Astrocyte (in vitro differentiated cells and primary cell): Measurements from ENCODE around the gene SDR42E1.

Source experiments
- EZH2 ChIP-seq: IDR thresholded peaks from 2 replicates; pipeline ENCODE4 v1.6.1; 2012; ENCODE audit warnings: mild to moderate bottlenecking, low read length, inconsistent platforms; ENCODE audit not compliant: insufficient read depth
- TF ChIP-seq, protein P1 (sequence below): IDR thresholded peaks from 2 replicates; pipeline ENCODE4 v1.5.1; 2011; ENCODE audit warnings: low read depth, mild to moderate bottlenecking, inconsistent platforms, low read length, moderate library complexity; ENCODE audit not compliant: insufficient read depth

DNA sequence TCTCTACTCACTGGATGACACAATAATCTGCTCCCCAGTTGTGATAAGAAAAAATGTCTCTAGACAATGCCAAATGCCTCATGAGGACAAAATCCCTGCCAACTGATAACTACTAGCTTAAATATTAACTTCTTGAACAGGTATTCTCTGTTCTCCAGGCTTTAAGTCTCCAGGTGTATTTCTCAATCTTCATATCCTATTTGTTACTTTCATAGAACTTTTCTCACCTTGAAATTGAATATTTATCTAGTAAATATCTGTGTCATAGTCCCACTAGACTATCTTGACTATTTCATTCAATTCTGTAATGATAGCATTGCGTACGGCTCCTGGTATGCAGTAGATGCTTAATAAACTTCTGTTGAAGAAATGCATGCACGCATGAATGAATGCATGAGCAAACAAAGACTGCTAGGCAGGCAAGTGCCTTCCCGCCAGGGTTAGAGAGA is 39.7 kb upstream of the SDR42E1 start:
- TF ChIP-seq, protein P1, sequence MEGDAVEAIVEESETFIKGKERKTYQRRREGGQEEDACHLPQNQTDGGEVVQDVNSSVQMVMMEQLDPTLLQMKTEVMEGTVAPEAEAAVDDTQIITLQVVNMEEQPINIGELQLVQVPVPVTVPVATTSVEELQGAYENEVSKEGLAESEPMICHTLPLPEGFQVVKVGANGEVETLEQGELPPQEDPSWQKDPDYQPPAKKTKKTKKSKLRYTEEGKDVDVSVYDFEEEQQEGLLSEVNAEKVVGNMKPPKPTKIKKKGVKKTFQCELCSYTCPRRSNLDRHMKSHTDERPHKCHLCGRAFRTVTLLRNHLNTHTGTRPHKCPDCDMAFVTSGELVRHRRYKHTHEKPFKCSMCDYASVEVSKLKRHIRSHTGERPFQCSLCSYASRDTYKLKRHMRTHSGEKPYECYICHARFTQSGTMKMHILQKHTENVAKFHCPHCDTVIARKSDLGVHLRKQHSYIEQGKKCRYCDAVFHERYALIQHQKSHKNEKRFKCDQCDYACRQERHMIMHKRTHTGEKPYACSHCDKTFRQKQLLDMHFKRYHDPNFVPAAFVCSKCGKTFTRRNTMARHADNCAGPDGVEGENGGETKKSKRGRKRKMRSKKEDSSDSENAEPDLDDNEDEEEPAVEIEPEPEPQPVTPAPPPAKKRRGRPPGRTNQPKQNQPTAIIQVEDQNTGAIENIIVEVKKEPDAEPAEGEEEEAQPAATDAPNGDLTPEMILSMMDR = no peak
- TF ChIP-seq EZH2 = no peak
